ENCODE measurements around the gene KLHL22.

KLHL22 gene

GRCh38 chr22:20436768-20437612 is 58.6 kb downstream of the KLHL22 start:
- TF ChIP-seq EZH2phosphoT487 (IDR thresholded peaks at IDR 0.05; ENCODE audit: low read length) (no peak), EZH2 (optimal IDR thresholded peaks at IDR 0.05; ENCODE audit: low read depth, low read length) (no peak), CTCF (IDR thresholded peaks at IDR 0.05; ENCODE audit: low read length) (no peak)
- Histone ChIP-seq H3K4me2 (ENCODE audit: low read depth, low read length) (no peak overlapping the region), H3K9me3 (replicated peaks; ENCODE audit: insufficient read depth, low read length) (no peaks in the 10 kb centered on the region), H3K79me2 (ENCODE audit: low read length) (no peaks in the 10 kb centered on the region), H3F3A (ENCODE audit: insufficient read depth, low read length) (no peaks in the 10 kb centered on the region), H3K27me3 (replicated peaks; ENCODE audit: insufficient read depth, low read length) (peaks cover 43% of the 10 kb centered on the region), H3K27ac (ENCODE audit: low read length) (no peak overlapping the region), H3K9ac (ENCODE audit: low read length) (no peak overlapping the region), H3K4me1 (ENCODE audit: low read length) (no peaks in the 10 kb centered on the region), H2AFZ (ENCODE audit: low read length) (no peak overlapping the region), H4K20me1 (ENCODE audit: insufficient read depth, low read length) (no peaks in the 10 kb centered on the region), H3K9me2 (replicated peaks; ENCODE audit: insufficient read depth, low read length) (no peaks in the 10 kb centered on the region), H3K4me3 (ENCODE audit: low read length) (no peak overlapping the region), H3K36me3 (replicated peaks; ENCODE audit: insufficient read depth, low read length) (no peaks in the 10 kb centered on the region)
- no peak for DNase-seq

GRCh38 chr22:20436307-20436767 is 59.3 kb downstream of the KLHL22 start:
- Histone ChIP-seq H3K27me3 (replicated peaks; ENCODE audit: insufficient read depth, low read length) (peaks cover 43% of the 10 kb centered on the region), H3K79me2 (ENCODE audit: low read length) (no peaks in the 10 kb centered on the region), H3K4me1 (ENCODE audit: low read length) (no peaks in the 10 kb centered on the region), H3K4me3 (ENCODE audit: low read length) (no peak overlapping the region), H3K9me3 (replicated peaks; ENCODE audit: insufficient read depth, low read length) (no peaks in the 10 kb centered on the region), H3K27ac (ENCODE audit: low read length) (no peak overlapping the region), H3K9me2 (replicated peaks; ENCODE audit: insufficient read depth, low read length) (no peaks in the 10 kb centered on the region), H2AFZ (ENCODE audit: low read length) (no peak overlapping the region), H4K20me1 (ENCODE audit: insufficient read depth, low read length) (no peaks in the 10 kb centered on the region), H3K36me3 (replicated peaks; ENCODE audit: insufficient read depth, low read length) (no peaks in the 10 kb centered on the region), H3K4me2 (ENCODE audit: low read depth, low read length) (no peak overlapping the region), H3F3A (ENCODE audit: insufficient read depth, low read length) (no peaks in the 10 kb centered on the region), H3K9ac (ENCODE audit: low read length) (no peak overlapping the region)
- DNase-seq, result no peak
- TF ChIP-seq EZH2phosphoT487 (IDR thresholded peaks at IDR 0.05; ENCODE audit: low read length) (no peak), EZH2 (optimal IDR thresholded peaks at IDR 0.05; ENCODE audit: low read depth, low read length) (no peak), CTCF (IDR thresholded peaks at IDR 0.05; ENCODE audit: low read length) (no peak)

- no peak for DNase-seq
- Histone ChIP-seq H3K36me3 (replicated peaks; ENCODE audit: insufficient read depth, low read length) (no peaks in the 10 kb centered on the region), H4K20me1 (ENCODE audit: insufficient read depth, low read length) (no peaks in the 10 kb centered on the region), H3K79me2 (ENCODE audit: low read length) (no peaks in the 10 kb centered on the region), H3K4me3 (ENCODE audit: low read length) (no peak overlapping the region), H3K4me2 (ENCODE audit: low read depth, low read length) (no peak overlapping the region), H3K4me1 (ENCODE audit: low read length) (no peaks in the 10 kb centered on the region), H2AFZ (ENCODE audit: low read length) (no peak overlapping the region), H3K9me2 (replicated peaks; ENCODE audit: insufficient read depth, low read length) (no peaks in the 10 kb centered on the region), H3K9me3 (replicated peaks; ENCODE audit: insufficient read depth, low read length) (no peaks in the 10 kb centered on the region), H3K27ac (ENCODE audit: low read length) (no peak overlapping the region), H3K27me3 (replicated peaks; ENCODE audit: insufficient read depth, low read length) (peaks cover 46% of the 10 kb centered on the region), H3K9ac (ENCODE audit: low read length) (no peak overlapping the region), H3F3A (ENCODE audit: insufficient read depth, low read length) (no peaks in the 10 kb centered on the region)
- TF ChIP-seq EZH2phosphoT487 (IDR thresholded peaks at IDR 0.05; ENCODE audit: low read length) (no peak), CTCF (IDR thresholded peaks at IDR 0.05; ENCODE audit: low read length) (no peak), EZH2 (optimal IDR thresholded peaks at IDR 0.05; ENCODE audit: low read depth, low read length) (no peak)
Observed at GRCh38 chr22:20435436-20436306, 59.9 kb downstream of the KLHL22 start.
